HG03139 (cell line): ENCODE results near the gene DNMBP.

Source experiments
- ATAC-seq: cut with Tn5 transposase; IDR thresholded peaks from one replicate; pipeline ENCODE4 v1.9.1; 2021; ENCODE audit not compliant: unreplicated experiment

Gene DNMBP

DNA sequence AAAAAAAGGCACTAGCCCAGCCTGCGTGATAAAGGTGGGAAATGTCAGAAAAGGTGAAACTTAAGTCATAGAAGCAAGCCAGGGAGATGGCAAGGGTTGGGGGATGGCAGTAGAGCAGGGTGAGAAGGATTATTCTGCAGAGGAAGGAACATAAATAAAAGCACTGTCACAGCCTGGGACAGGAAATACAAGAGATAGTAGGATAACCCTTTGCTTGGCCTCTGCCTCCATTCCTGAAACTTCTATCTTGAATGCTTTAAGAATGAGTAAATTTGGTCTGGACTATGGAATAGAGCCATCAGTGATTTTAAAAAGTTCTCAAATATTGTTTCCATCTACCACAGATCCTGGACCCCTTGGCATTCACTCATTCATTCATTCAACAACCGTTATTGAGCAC lies 177.3 kb downstream of the DNMBP start:
- no peak for ATAC-seq

DNA sequence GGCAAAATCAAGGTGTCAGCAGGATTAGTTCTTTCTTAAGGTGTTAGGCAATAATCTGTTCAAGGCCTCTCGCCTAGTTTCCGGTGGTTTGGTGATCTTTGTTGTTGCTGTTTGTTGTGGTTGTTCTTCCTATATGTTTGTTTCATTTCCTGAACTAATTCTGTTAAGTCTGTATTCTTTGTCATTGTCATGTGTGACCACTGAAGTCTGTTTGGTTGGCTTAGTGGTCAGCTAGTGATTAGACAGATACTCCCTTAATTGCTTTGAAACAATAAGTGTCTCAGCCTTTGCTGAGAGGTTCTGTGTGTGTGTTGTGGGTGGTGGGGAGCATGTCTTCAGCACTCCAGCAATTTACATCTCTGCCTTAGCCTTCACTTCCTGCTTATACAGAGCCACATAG lies 181.3 kb downstream of the DNMBP start:
- ATAC-seq, result no peak

DNA sequence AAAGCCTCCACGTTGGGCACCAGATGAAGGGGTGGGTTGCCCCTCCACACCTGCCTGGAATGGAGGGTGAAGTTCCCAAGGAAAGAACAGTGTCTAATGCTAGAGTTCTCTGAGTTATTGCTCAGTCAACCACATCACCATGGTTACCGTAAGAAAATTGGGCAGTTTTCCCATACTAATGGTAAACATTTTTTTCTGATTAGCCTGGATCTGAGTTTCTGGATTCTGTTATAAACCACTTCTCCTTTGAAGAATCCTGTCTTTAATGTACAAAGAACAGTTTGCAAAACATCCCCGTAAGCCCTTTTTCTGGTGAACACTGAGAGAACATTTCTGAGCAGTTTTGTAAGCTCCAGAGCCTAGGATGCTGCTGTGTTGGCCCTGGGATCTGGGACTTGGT lies 181.8 kb downstream of the DNMBP start:
- no peak for ATAC-seq
